K562 (cell line): ENCODE results near the gene MET. TPM values are rescaled to one million over a fixed set of nuclear protein-coding genes. Genes with fewer than 3 reads are reported as not detected.

Experiments used
- ATAC-seq: fragments of 200-7000 bp; cut with Tn5 transposase; 3 replicates; pipeline ENCODE4 v1.9.1; 2020; ENCODE audit warnings: moderate library complexity
- BruUV-seq: library from RNA; stranded (reverse); fragments of 400-500 nt; replicated peaks from 2 replicates; lab custom pipeline; 2021; lab: Mats Ljungman, UMichigan
- CTCF ChIA-PET: fragments of 300-600 bp; formaldehyde crosslinking; extraction: SDS; loops from one replicate; lab custom pipeline; 2021; ENCODE audit warnings: low intra/inter-chr PET ratio; lab: Yijun Ruan, JAX
- POLR2A ChIA-PET: fragments of 300-600, 350-650 bp; sonication (Branson Sonifier 250); formaldehyde crosslinking; extraction: SDS; loops from one replicate; lab custom pipeline; 2021; ENCODE audit warnings: antibody characterized with exemption, inconsistent platforms; lab: Yijun Ruan, JAX
- DNase-seq, 4 experiments: peaks; one replicate each; pipeline versions ENCODE4 v3.0.0 to v3.0.0-alpha.2; 2011 to 2018; ENCODE audit warnings: low spot score in 3 of 4, mixed read lengths in 3 of 4; ENCODE audit errors: extremely low read depth in 1 of 4
- FAIRE-seq: peaks from 2 replicates; lab custom pipeline; 2011; peaks lifted over from hg19 to GRCh38; lab: Jason Lieb, UNC
- H2AFZ ChIP-seq: 2 replicates; pipeline ENCODE4 v1.6.0; 2011; ENCODE audit warnings: low read depth, low read length, control low read depth, inconsistent platforms
- H3K27ac ChIP-seq: fragments of 200-600 bp; 3 replicates; pipeline ENCODE4 v1.8.0; 2011; ENCODE audit warnings: low read depth, mild to moderate bottlenecking, control low read depth, inconsistent platforms, low read length, moderate library complexity, mixed read lengths; ENCODE audit errors: extremely low read depth
- H3K27me3 ChIP-seq, 2 experiments: fragments of 300-600 bp in 1 of 2; 2 replicates in 1 of 2; 3 replicates in 1 of 2; pipeline versions ENCODE4 v1.6.0 to v1.8.0; 2011; ENCODE audit warnings: inconsistent platforms in 2 of 2, low read length in 2 of 2, mild to moderate bottlenecking in 1 of 2, mixed read lengths in 1 of 2, moderate library complexity in 1 of 2; ENCODE audit not compliant: control insufficient read depth in 2 of 2, insufficient read depth in 2 of 2
- H3K36me3 ChIP-seq: fragments of 300-600 bp; 3 replicates; pipeline ENCODE4 v1.8.0; 2011; ENCODE audit warnings: mild to moderate bottlenecking, low read length, inconsistent platforms; ENCODE audit not compliant: control insufficient read depth, insufficient read depth
- H3K4me1 ChIP-seq, 2 experiments: fragments of 200-600 bp in 1 of 2; replicated peaks in 1 of 2; 2 replicates in 1 of 2; 3 replicates in 1 of 2; pipeline versions ENCODE4 v1.5.1 to v1.8.0; 2011; ENCODE audit warnings: inconsistent platforms in 2 of 2, low read length in 2 of 2, mild to moderate bottlenecking in 1 of 2, mixed read lengths in 1 of 2, moderate library complexity in 1 of 2; ENCODE audit not compliant: control insufficient read depth in 2 of 2, insufficient read depth in 2 of 2
- H3K4me2 ChIP-seq: 2 replicates; pipeline ENCODE4 v1.6.1; 2011; ENCODE audit warnings: low read length, control low read depth, inconsistent platforms, mixed read lengths; ENCODE audit not compliant: insufficient read depth
- H3K4me3 ChIP-seq: fragments of 200-600 bp; sonication (generic), shearing (Covaris generic); 2 replicates; pipeline ENCODE4 v1.5.1; 2016; ENCODE audit warnings: control low read depth, inconsistent platforms
- H3K79me2 ChIP-seq: fragments of 200-600 bp; 3 replicates; pipeline ENCODE4 v1.8.0; 2011; ENCODE audit warnings: low read length, inconsistent platforms; ENCODE audit not compliant: control insufficient read depth, insufficient read depth
- H3K9ac ChIP-seq, 2 experiments: 2 replicates each; pipeline versions ENCODE4 v1.6.0 to v1.6.1; 2011; ENCODE audit warnings: low read depth in 2 of 2, low read length in 2 of 2, control low read depth in 1 of 2, inconsistent platforms in 1 of 2, mild to moderate bottlenecking in 1 of 2, mixed read lengths in 1 of 2; ENCODE audit not compliant: insufficient read depth in 1 of 2
- H3K9me1 ChIP-seq: one replicate; pipeline ENCODE4 v1.6.0; 2011; ENCODE audit warnings: inconsistent platforms, mild to moderate bottlenecking, low read length, moderate library complexity; ENCODE audit not compliant: control insufficient read depth, insufficient read depth
- H3K9me3 ChIP-seq: replicated peaks from 2 replicates; pipeline ENCODE4 v1.5.1; 2011; ENCODE audit warnings: low read depth, low read length, inconsistent platforms; ENCODE audit not compliant: control insufficient read depth, insufficient read depth
- H4K20me1 ChIP-seq: replicated peaks from 2 replicates; pipeline ENCODE4 v1.6.1; 2011; ENCODE audit warnings: low read length, inconsistent platforms, mixed read lengths; ENCODE audit not compliant: control insufficient read depth, insufficient read depth
- CBX3 ChIP-seq, 2 experiments: IDR thresholded peaks; 1 replicate in 1 of 2; 2 replicates in 1 of 2; pipeline ENCODE4 v1.6.1; 2012; ENCODE audit warnings: inconsistent platforms in 2 of 2, low read length in 2 of 2, borderline replicate concordance in 1 of 2, control low read depth in 1 of 2
- E4F1 ChIP-seq: fragments of 250-450 bp; sonication (Bioruptor Pico); IDR thresholded peaks from 2 replicates; pipeline ENCODE4 v1.5.0; 2021; ENCODE audit warnings: mild to moderate bottlenecking, borderline replicate concordance
- ELF1 ChIP-seq: fragments of 200-800 bp; sonication (Bioruptor generic); IDR thresholded peaks from 2 replicates; pipeline ENCODE4 v1.6.1; 2016; ENCODE audit warnings: missing genetic modification characterization, missing compliant biosample characterization
- KLF10 ChIP-seq: fragments of 250-450 bp; sonication (Bioruptor Pico); IDR thresholded peaks from 2 replicates; pipeline ENCODE4 v1.6.1; 2021; ENCODE audit warnings: matching md5 sums
- RBBP5 ChIP-seq: fragments of 200-600 bp; sonication (generic); IDR thresholded peaks from 2 replicates; pipeline ENCODE4 v1.6.1; 2012; ENCODE audit warnings: borderline replicate concordance, mild to moderate bottlenecking, low read length, control low read depth, inconsistent platforms; ENCODE audit not compliant: insufficient read depth, poor library complexity, severe bottlenecking
- SAFB ChIP-seq: fragments of 200-400 bp; formaldehyde crosslinking; IDR thresholded peaks from 2 replicates; pipeline ENCODE4 v1.6.1; 2017; ENCODE audit warnings: low read depth, low read length, borderline replicate concordance
- TRIM24 ChIP-seq, 2 experiments: fragments of 450-650 bp; IDR thresholded peaks; 2 replicates each; pipeline ENCODE4 v1.6.1; 2016
- ZNF778 ChIP-seq: fragments of 450-650 bp; formaldehyde crosslinking; IDR thresholded peaks from 2 replicates; pipeline ENCODE4 v1.4.0; 2020; ENCODE audit warnings: mild to moderate bottlenecking, moderate library complexity
- ZNF830 ChIP-seq: fragments of 250-450 bp; sonication (Bioruptor Pico); IDR thresholded peaks from 2 replicates; pipeline ENCODE4 v1.5.0; 2021; ENCODE audit warnings: mild to moderate bottlenecking
- WGBS: fragments of 100-300 bp; shearing (Covaris generic); methylation state at CpG from one replicate; pipeline ENCODE4 v1.1.6; 2016; ENCODE audit warnings: low coverage, mixed read lengths; ENCODE audit not compliant: insufficient coverage; ENCODE audit errors: missing lambda C conversion rate; 5-methylcytosine and 5-hydroxymethylcytosine counted together
- in situ Hi-C: fragments of 300-500 bp; cut with MboI; formaldehyde crosslinking; loops from 4 replicates; pipeline ENCODE4 v1.15.0; 2018; ENCODE audit warnings: inconsistent platforms, mixed read lengths
- intact Hi-C: fragments of 100-400 bp; cut with micrococcal nuclease; formaldehyde crosslinking; loops from 2 replicates; pipeline ENCODE4 v1.14.2; 2022
- polyA plus RNA-seq, 8 experiments: library from polyadenylated mRNA; depleted of rRNA in 4 of 8; stranded (reverse) in 5 of 8; unstranded in 3 of 8; fragments of >200 nt; fragmentation: Nextera tagmentation in 2 of 8; fragmentation: Illumina TruSeq in 1 of 8; extraction: Ambion mirVana in 2 of 8; extraction: Trizol in 1 of 8; gene quantifications; 2 replicates each; pipeline versions ENCODE4 v1.2.1 to v1.2.3, GENCODE V29; 2011 to 2014; ENCODE audit warnings: inconsistent platforms in 1 of 8, missing spikeins in 1 of 8
- total RNA-seq, 7 experiments: library from RNA; depleted of rRNA in 6 of 7; stranded (reverse); fragments of >200 nt in 6 of 7; fragmentation: Illumina TruSeq in 2 of 7; extraction: Trizol in 2 of 7; gene quantifications; 2 replicates each; pipeline versions ENCODE4 v1.2.1 to v1.2.3, GENCODE V29; 2011 to 2021; ENCODE audit warnings: low replicate concordance in 1 of 7

The MET gene
- total and polyA plus RNA-seq, 9 of the 15 experiments (the other 6 are each of a cell fraction or from before 2014, with no cell fraction given): 0.84 to 2.4 (median 1.1) TPM

- no peak overlapping the region for H3K27ac ChIP-seq
- POLR2A ChIA-PET: interaction anchor here (1.0 to 2.1 kb wide), 5 partner anchors 9 to 552 kb away, joined by 3 to 7 read pairs (median 3); no protein-coding TSS in a partner anchor
- no TSS peak for BruUV-seq
These were observed 91.0 kb downstream of the MET start for GRCh38 chr7:116762971-116763370.

GRCh38 chr7:116763647-116764046 lies 91.7 kb downstream of the MET start:
- Histone ChIP-seq H3K36me3 (no peaks in the 10 kb centered on the region), H3K9me1 (no peaks in the 10 kb centered on the region), H4K20me1 (no peaks in the 10 kb centered on the region), H3K27me3 (no peaks in the 10 kb centered on the region), H2AFZ (no peak overlapping the region), H3K9ac (no peak overlapping the region), H3K79me2 (no peaks in the 10 kb centered on the region), H3K4me2 (no peak overlapping the region), H3K4me3 (no peak overlapping the region), H3K27ac (no peak overlapping the region), H3K4me1 (no peaks in the 10 kb centered on the region), H3K9me3 (no peaks in the 10 kb centered on the region)
- BruUV-seq: no TSS peak
- intact Hi-C loops (no loop called here), in situ Hi-C loops (no loop called here)
- no peak for TF ChIP-seq ELF1 (tag)
- TF ChIP-seq E4F1: no peak
- no peak for TF ChIP-seq CBX3 (IDR thresholded peaks at IDR 0.05; ENCODE audit: borderline replicate concordance in 1 of 2, low read length in 2 of 2)
- DNase-seq (no peak), ATAC-seq (no peak), FAIRE-seq (no peak)
- WGBS: 0% methylated on average over 1 of the region's 1 CpG
- ChIA-PET POLR2A (interaction anchor here (1.0 to 2.1 kb wide), 4 partner anchors 11 to 553 kb away, joined by 3 to 7 read pairs (median 3); no protein-coding TSS in a partner anchor), CTCF (no interaction called here)

More at GRCh38 chr7:116762971-116763370, 91.0 kb downstream of the MET start:
- H3K27me3 ChIP-seq: no peaks in the 10 kb centered on the region
- H3K4me1 ChIP-seq: no peaks in the 10 kb centered on the region
- no peaks in the 10 kb centered on the region for H3K79me2 ChIP-seq
- intact Hi-C loops: no loop called here
- CTCF ChIA-PET: no interaction called here
- no peak overlapping the region for H3K9ac ChIP-seq
- in situ Hi-C loops: no loop called here
- H3K9me1 ChIP-seq: no peaks in the 10 kb centered on the region
- H3K4me2 ChIP-seq: no peak overlapping the region
- H3K4me3 ChIP-seq: no peak overlapping the region
- no peak for ATAC-seq
- no peak overlapping the region for H2AFZ ChIP-seq
- H3K9me3 ChIP-seq: no peaks in the 10 kb centered on the region
- DNase-seq: no peak
- FAIRE-seq: no peak
- no peaks in the 10 kb centered on the region for H4K20me1 ChIP-seq
- H3K36me3 ChIP-seq: no peaks in the 10 kb centered on the region
- no peak for TF ChIP-seq KLF10 (CRISPR knock-in tag)
- TF ChIP-seq RBBP5: no peak
- no peak for TF ChIP-seq ZNF778 (CRISPR knock-in tag)
- no peak for TF ChIP-seq SAFB
- no peak for TF ChIP-seq ZNF830 (CRISPR knock-in tag)
- no peak for TF ChIP-seq TRIM24 (IDR thresholded peaks at IDR 0.05)
- 0% methylated on average over 1 of the region's 1 CpG for WGBS
